SU-DHL-6 (cell line): ENCODE data around the gene EML4.

Source experiments
- H2AFZ ChIP-seq: fragments of 200-600 bp; sonication (generic); 2 replicates; pipeline ENCODE4 v1.6.1; 2014; ENCODE audit warnings: low read depth, mild to moderate bottlenecking, moderate library complexity, mixed read lengths, antibody characterized with exemption, low read length; ENCODE audit not compliant: severe bottlenecking
- H3F3A ChIP-seq: fragments of 200-600 bp; shearing (Covaris generic); 2 replicates; pipeline ENCODE4 v1.6.0; 2016; ENCODE audit warnings: antibody characterized with exemption, mild to moderate bottlenecking; ENCODE audit not compliant: insufficient read depth
- H3K27ac ChIP-seq: fragments of 200-600 bp; sonication (generic); 2 replicates; pipeline ENCODE4 v1.5.1; 2016; ENCODE audit warnings: low read depth, mild to moderate bottlenecking, low read length, moderate library complexity, mixed read lengths
- H3K27me3 ChIP-seq: fragments of 200-600 bp; sonication (generic), shearing (Covaris generic); 2 replicates; pipeline ENCODE4 v1.6.0; 2014; ENCODE audit warnings: mild to moderate bottlenecking, low read length
- H3K36me3 ChIP-seq: fragments of 200-600 bp; sonication (generic); 2 replicates; pipeline ENCODE4 v1.6.1; 2014; ENCODE audit warnings: mild to moderate bottlenecking, low read length, mixed read lengths
- H3K4me2 ChIP-seq: fragments of 300-600, 200-600 bp; shearing (Covaris generic), sonication (generic); 2 replicates; pipeline ENCODE4 v1.6.0; 2014; ENCODE audit warnings: low read length, low read depth, mild to moderate bottlenecking; ENCODE audit not compliant: poor library complexity, severe bottlenecking
- H3K4me3 ChIP-seq: fragments of 200-600 bp; sonication (generic); 2 replicates; pipeline ENCODE4 v1.5.1; 2014; ENCODE audit warnings: antibody characterized with exemption, low read length, mild to moderate bottlenecking, mixed read lengths; ENCODE audit not compliant: insufficient read depth, poor library complexity, severe bottlenecking
- H3K79me2 ChIP-seq: fragments of 200-600 bp; sonication (generic); 2 replicates; pipeline ENCODE4 v1.6.1; 2014; ENCODE audit warnings: mild to moderate bottlenecking, low read length, moderate library complexity; ENCODE audit not compliant: insufficient read depth
- H3K9ac ChIP-seq: fragments of 200-600 bp; sonication (generic); 2 replicates; pipeline ENCODE4 v1.7.0; 2014; ENCODE audit warnings: mild to moderate bottlenecking, low read length
- H3K9me2 ChIP-seq: fragments of 200-600 bp; sonication (generic); replicated peaks from 2 replicates; pipeline ENCODE4 v1.6.1; 2014; ENCODE audit warnings: low read length; ENCODE audit not compliant: insufficient read depth
- H3K9me3 ChIP-seq: fragments of 200-600 bp; sonication (generic); 2 replicates; pipeline ENCODE4 v1.6.1; 2014; ENCODE audit warnings: low read length, mixed read lengths; ENCODE audit not compliant: insufficient read depth
- H4K20me1 ChIP-seq: fragments of 200-600 bp; sonication (generic); 2 replicates; pipeline ENCODE4 v1.6.1; 2014; ENCODE audit warnings: low read depth, mild to moderate bottlenecking, antibody characterized with exemption, low read length, moderate library complexity, mixed read lengths
- EZH2phosphoT487 ChIP-seq: fragments of 200-600 bp; sonication (generic), shearing (Covaris generic); conservative IDR thresholded peaks from 2 replicates; pipeline ENCODE4 v1.6.1; 2018; ENCODE audit warnings: mild to moderate bottlenecking, antibody characterized with exemption, low read length, moderate library complexity, mixed read lengths
- TF ChIP-seq, protein P1 (sequence below): fragments of 200-600 bp; sonication (generic); IDR thresholded peaks from one replicate; pipeline ENCODE4 v1.5.1; 2017; ENCODE audit warnings: antibody characterized with exemption, mild to moderate bottlenecking, low read length, moderate library complexity; ENCODE audit not compliant: insufficient read depth, poor library complexity, severe bottlenecking

The EML4 gene

DNA sequence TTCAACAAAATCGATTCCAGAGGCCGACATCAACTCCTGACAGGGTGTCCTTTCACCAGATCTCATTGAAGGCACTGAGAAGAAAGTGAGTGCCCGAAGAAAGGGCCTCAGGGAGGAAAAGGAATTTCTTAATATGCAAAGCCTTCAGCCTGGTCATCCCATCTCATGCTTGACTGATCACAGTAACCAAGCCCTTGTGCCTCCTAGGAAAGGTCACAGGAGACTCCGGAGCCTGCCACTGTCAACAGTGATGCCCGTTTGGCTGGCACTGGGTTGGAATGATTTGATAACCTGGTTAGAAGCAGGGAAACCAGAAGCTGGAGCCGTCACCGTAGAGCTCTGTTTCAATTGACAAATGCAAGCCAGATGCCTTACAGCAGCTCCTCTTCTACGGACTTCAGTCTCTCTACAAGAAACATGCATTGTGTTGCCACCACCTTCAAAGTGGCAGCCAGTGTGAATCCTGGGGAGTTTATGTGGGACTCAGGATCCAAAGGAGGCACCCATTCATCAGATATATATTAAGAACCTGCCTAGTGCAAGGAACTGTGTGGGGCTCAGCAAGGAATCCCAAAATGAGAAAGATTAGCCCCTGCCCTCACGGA, 167.3 kb downstream of the EML4 start:
- H3K9me2 ChIP-seq: no peaks in the 10 kb centered on the region
- no peak overlapping the region for H3K4me2 ChIP-seq
- no peaks in the 10 kb centered on the region for H3K79me2 ChIP-seq
- H3K9ac ChIP-seq: no peak overlapping the region
- H3K4me3 ChIP-seq: no peak overlapping the region
- no peak overlapping the region for H3K27ac ChIP-seq
- H3K27me3 ChIP-seq: no peaks in the 10 kb centered on the region
- TF ChIP-seq EZH2phosphoT487: no peak
- TF ChIP-seq, protein P1, sequence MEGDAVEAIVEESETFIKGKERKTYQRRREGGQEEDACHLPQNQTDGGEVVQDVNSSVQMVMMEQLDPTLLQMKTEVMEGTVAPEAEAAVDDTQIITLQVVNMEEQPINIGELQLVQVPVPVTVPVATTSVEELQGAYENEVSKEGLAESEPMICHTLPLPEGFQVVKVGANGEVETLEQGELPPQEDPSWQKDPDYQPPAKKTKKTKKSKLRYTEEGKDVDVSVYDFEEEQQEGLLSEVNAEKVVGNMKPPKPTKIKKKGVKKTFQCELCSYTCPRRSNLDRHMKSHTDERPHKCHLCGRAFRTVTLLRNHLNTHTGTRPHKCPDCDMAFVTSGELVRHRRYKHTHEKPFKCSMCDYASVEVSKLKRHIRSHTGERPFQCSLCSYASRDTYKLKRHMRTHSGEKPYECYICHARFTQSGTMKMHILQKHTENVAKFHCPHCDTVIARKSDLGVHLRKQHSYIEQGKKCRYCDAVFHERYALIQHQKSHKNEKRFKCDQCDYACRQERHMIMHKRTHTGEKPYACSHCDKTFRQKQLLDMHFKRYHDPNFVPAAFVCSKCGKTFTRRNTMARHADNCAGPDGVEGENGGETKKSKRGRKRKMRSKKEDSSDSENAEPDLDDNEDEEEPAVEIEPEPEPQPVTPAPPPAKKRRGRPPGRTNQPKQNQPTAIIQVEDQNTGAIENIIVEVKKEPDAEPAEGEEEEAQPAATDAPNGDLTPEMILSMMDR: no peak
- no peaks in the 10 kb centered on the region for H4K20me1 ChIP-seq
- no peaks in the 10 kb centered on the region for H3F3A ChIP-seq
- H3K9me3 ChIP-seq: no peaks in the 10 kb centered on the region
- H3K36me3 ChIP-seq: 0 out of 2 replicates have a peak, but pooled peaks cover 2% of the 10 kb centered on the region
- no peak overlapping the region for H2AFZ ChIP-seq

DNA sequence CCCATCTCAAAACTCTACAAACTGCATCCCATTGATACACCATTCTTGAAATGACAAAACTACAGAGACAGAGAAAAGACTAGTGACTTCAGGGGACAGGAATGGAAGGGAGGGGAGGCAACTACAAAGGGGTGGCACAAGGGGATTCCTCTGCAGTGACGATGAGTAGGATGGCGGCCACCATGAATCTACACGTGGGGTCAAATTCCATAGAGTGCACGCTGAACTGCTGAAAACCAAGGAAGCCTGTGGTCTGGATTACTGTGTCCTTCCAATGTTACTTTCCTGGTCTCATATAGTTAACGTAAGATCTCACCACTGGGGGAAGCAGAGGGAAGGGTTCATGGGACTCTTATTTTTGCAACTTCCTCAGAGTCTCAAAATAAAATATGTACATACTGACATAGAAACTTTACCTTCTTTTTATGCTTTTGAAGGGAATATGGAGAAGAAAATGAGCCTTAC, 168.2 kb downstream of the EML4 start:
- TF ChIP-seq, protein P1: no peak
- TF ChIP-seq EZH2phosphoT487: no peak
- H3K9me3 ChIP-seq: no peaks in the 10 kb centered on the region
- H3K4me3 ChIP-seq: no peak overlapping the region
- H3K27ac ChIP-seq: no peak overlapping the region
- H3K36me3 ChIP-seq: no peaks in the 10 kb centered on the region
- H3K9me2 ChIP-seq: no peaks in the 10 kb centered on the region
- H2AFZ ChIP-seq: no peak overlapping the region
- H3F3A ChIP-seq: no peaks in the 10 kb centered on the region
- H3K27me3 ChIP-seq: no peaks in the 10 kb centered on the region
- no peaks in the 10 kb centered on the region for H3K79me2 ChIP-seq
- H3K4me2 ChIP-seq: no peak overlapping the region
- H3K9ac ChIP-seq: no peak overlapping the region
- H4K20me1 ChIP-seq: no peaks in the 10 kb centered on the region

GRCh38 chr2:42337846-42338566, 168.9 kb downstream of the EML4 start:
- TF ChIP-seq, protein P1: no peak
- no peak for TF ChIP-seq EZH2phosphoT487
- no peak overlapping the region for H3K9ac ChIP-seq
- no peaks in the 10 kb centered on the region for H4K20me1 ChIP-seq
- no peak overlapping the region for H3K4me2 ChIP-seq
- peaks cover 3% of the 10 kb centered on the region; the same call in 1 of the 2 replicates for H3K79me2 ChIP-seq
- no peaks in the 10 kb centered on the region for H3K27me3 ChIP-seq
- H3K9me2 ChIP-seq: no peaks in the 10 kb centered on the region
- H3F3A ChIP-seq: no peaks in the 10 kb centered on the region
- no peak overlapping the region for H3K4me3 ChIP-seq
- H3K9me3 ChIP-seq: no peaks in the 10 kb centered on the region
- H3K27ac ChIP-seq: no peak overlapping the region
- no peak overlapping the region for H2AFZ ChIP-seq
- no peaks in the 10 kb centered on the region for H3K36me3 ChIP-seq
